ENCODE data around the gene WDR59. TPM values are rescaled to one million over a fixed set of nuclear protein-coding genes. Genes with fewer than 3 reads are reported as not detected.

Gene WDR59
- polyA plus RNA-seq, 1 of the 3 experiments (the other 2 are of a cell fraction), result 48.2 TPM

- no peak for DNase-seq
- no peak overlapping the region for H3K4me2 ChIP-seq
- H3K27me3 ChIP-seq (ENCODE audit: insufficient read depth), result no peaks in the 10 kb centered on the region
- H3K9ac ChIP-seq, result no peak overlapping the region
- 77% methylated on average over 14 of the region's 14 CpGs for WGBS (ENCODE audit: low lambda C conversion rate)
- no peaks in the 10 kb centered on the region for H4K20me1 ChIP-seq (ENCODE audit: insufficient read depth)
- H3K9me3 ChIP-seq, result no peaks in the 10 kb centered on the region
- no peak overlapping the region for H3K4me3 ChIP-seq (ENCODE audit: low read depth in 2 of 2, low read length in 1 of 2)
- no peak overlapping the region for H2AFZ ChIP-seq (ENCODE audit: low read depth)
- peaks cover 4% of the 10 kb centered on the region for H3F3A ChIP-seq (replicated peaks; ENCODE audit: insufficient read depth)
- H3K4me1 ChIP-seq (ENCODE audit: control insufficient read depth in 1 of 2, insufficient read depth in 2 of 2, low read depth in 1 of 2, low read length in 1 of 2), result 0 out of 4 replicates have a peak, but pooled peaks cover 0 to 3% of the 10 kb centered on the region in 2 experiments
- H3K27ac ChIP-seq (ENCODE audit: low read depth in 2 of 2, low read length in 1 of 2), result no peak overlapping the region
- H3K36me3 ChIP-seq (replicated peaks in 1 of 2; ENCODE audit: control insufficient read depth in 1 of 2, insufficient read depth in 2 of 2, low read length in 1 of 2), result peaks cover 19 to 52% of the 10 kb centered on the region in 2 experiments
- peak; percentile 49; the same call in 1 of the 2 replicates for TF ChIP-seq JUND (IDR thresholded peaks at IDR 0.05)
- no peak for TF ChIP-seq IRF3 (IDR thresholded peaks at IDR 0.05; ENCODE audit: low read depth, low read length)
- TF ChIP-seq FOSL2 (IDR thresholded peaks at IDR 0.05; ENCODE audit: borderline replicate concordance, low read depth), result peak; percentile 66; the same call in 1 of the 2 replicates
- ChIA-PET POLR2A (no interaction called here), CTCF (interaction anchor here (1.3 to 1.5 kb wide), 2 partner anchors 13 to 34 kb away, joined by 3 to 7 read pairs; no protein-coding TSS in a partner anchor)
- no peaks in the 10 kb centered on the region for H3K9me2 ChIP-seq
- no peaks in the 10 kb centered on the region for H3K79me2 ChIP-seq (ENCODE audit: insufficient read depth)
Observed at GRCh38 chr16:74896389-74897370, 88.2 kb downstream of the WDR59 start.

DNA sequence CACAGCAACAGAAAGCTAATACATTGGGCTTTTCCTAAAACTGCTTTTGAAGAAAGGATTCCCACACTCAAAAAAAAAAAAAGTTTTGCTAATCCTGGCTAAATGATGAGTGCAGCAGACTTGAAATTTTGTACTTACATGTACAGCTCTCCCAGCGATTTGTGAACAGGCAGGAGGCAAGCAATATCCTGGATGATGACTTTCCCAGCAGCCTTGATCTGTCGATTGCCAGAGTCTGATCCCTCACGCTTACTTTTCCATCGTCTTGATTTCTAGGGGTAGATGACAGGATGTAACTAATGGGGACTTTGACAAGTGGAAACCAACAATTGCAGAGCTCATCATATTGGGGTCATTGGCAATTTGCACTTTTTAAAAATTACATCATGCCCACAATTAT, 91.4 kb downstream of the WDR59 start:
- Histone ChIP-seq H3K9me3 (no peaks in the 10 kb centered on the region), H3F3A (replicated peaks; ENCODE audit: insufficient read depth) (peaks cover 4% of the 10 kb centered on the region), H3K4me3 (ENCODE audit: low read depth in 2 of 2, low read length in 1 of 2) (no peak overlapping the region), H3K36me3 (replicated peaks in 1 of 2; ENCODE audit: control insufficient read depth in 1 of 2, insufficient read depth in 2 of 2, low read length in 1 of 2) (peaks cover 35 to 58% of the 10 kb centered on the region in 2 experiments), H4K20me1 (ENCODE audit: insufficient read depth) (no peaks in the 10 kb centered on the region), H3K9ac (no peak overlapping the region), H3K4me2 (no peak overlapping the region), H3K27ac (ENCODE audit: low read depth in 2 of 2, low read length in 1 of 2) (no peak overlapping the region), H3K27me3 (ENCODE audit: insufficient read depth) (no peaks in the 10 kb centered on the region), H3K4me1 (ENCODE audit: control insufficient read depth in 1 of 2, insufficient read depth in 2 of 2, low read depth in 1 of 2, low read length in 1 of 2) (0 out of 4 replicates have a peak, but pooled peaks cover 0 to 3% of the 10 kb centered on the region in 2 experiments), H2AFZ (ENCODE audit: low read depth) (no peak overlapping the region), H3K79me2 (ENCODE audit: insufficient read depth) (no peaks in the 10 kb centered on the region), H3K9me2 (no peaks in the 10 kb centered on the region)
- TF ChIP-seq EP300 (IDR thresholded peaks at IDR 0.05; ENCODE audit: borderline replicate concordance in 1 of 2, low read depth in 1 of 2, low read length in 1 of 2) (no peak), CTCF (IDR thresholded peaks at IDR 0.05) (no peak), MEF2A (IDR thresholded peaks at IDR 0.05; ENCODE audit: borderline replicate concordance, low read depth) (no peak), ELF1 (IDR thresholded peaks at IDR 0.05) (no peak), EZH2phosphoT487 (IDR thresholded peaks at IDR 0.05; ENCODE audit: borderline replicate concordance, low read depth) (no peak), RXRA (IDR thresholded peaks at IDR 0.05; ENCODE audit: borderline replicate concordance, low read depth) (no peak), TEAD4 (IDR thresholded peaks at IDR 0.05; ENCODE audit: borderline replicate concordance, insufficient read depth) (no peak), FOXM1 (IDR thresholded peaks at IDR 0.05; ENCODE audit: low read depth) (no peak), ZBTB33 (IDR thresholded peaks at IDR 0.05; ENCODE audit: borderline replicate concordance, low read depth) (no peak), RAD21 (IDR thresholded peaks at IDR 0.05; ENCODE audit: low read length) (no peak), IRF3 (IDR thresholded peaks at IDR 0.05; ENCODE audit: low read depth, low read length) (no peak), PBX3 (IDR thresholded peaks at IDR 0.05) (no peak), NFIC (IDR thresholded peaks at IDR 0.05; ENCODE audit: borderline replicate concordance) (no peak), TCF12 (IDR thresholded peaks at IDR 0.05) (no peak)
- CTCF ChIA-PET, result interaction anchor here (0.7 to 2.8 kb wide), 3 partner anchors 10 to 205 kb away, joined by 3 to 17 read pairs (median 4); no protein-coding TSS in a partner anchor
- WGBS (ENCODE audit: low lambda C conversion rate), result 94% methylated on average over 4 of the region's 4 CpGs
- POLR2A ChIA-PET, result no interaction called here
- no peak for DNase-seq
